Measurements from ENCODE around the gene SLC2A3.
"Not testable (repeated sequence)": the region's sequence is repeated elsewhere in the genome, so short reads cannot be mapped to it uniquely, and the experiment has no call there.

SLC2A3 gene

DNA sequence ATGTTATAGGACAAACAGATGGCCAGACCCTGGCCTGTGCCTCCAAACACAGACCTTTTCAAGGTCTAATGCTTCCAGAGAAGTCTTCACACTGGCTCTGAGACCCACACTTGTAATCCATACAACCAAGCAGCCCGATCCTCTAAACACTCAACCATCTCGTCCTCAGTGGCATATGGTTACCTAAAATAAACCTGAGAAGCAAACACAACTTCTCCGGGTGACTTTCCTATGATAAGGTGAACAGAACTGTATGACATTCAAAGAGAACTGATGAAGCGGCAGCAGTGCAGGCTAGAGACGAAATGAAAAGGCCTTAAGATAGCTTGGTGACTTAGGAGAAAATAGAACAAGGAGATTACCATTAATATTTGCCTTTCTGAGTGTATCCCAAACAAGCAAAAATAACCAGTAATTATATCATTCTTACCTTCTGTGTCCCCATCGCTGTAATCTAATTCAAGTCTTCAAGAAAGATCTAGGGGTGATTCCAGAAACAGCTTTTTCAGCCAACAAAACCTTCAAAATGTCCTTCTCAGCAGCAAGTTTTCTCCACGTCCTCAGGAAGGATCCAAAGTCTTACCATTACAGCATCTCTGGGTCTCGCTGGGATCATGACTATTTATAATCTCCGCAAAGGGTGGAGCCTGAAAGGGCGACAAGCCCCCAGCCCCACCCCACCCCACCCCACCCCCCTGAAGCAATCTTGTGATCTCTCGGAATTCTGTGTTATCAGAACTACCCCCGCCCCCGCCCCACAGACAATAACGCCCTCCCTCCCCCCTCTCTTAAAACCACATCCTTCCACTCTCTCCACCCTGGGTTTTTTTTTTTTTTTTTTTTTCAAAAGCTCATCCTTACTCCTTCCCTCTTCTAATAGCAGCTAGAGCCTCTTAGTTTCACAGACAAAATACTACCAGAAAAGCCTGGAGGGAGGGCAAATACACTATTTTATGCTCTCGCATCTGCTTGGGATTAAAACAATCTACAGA is at the start of gene SLC2A3:
Gene SLC2A3 (minus strand): TSS at position 598 of the 992 bp plus-strand sequence. CDS start 153 bp downstream, at position 445.
- H3K4me3 Mint-ChIP-seq: no peak within 1 kb of the TSS
- H3K27ac Mint-ChIP-seq: no peak within 1 kb of the TSS
- DNase-seq (ENCODE audit: low spot score): peak; percentile 82
- H3K9me3 Mint-ChIP-seq: no peaks in the 10 kb centered on the region
- peaks cover 7% of the 10 kb centered on the region for H3K36me3 Mint-ChIP-seq (ENCODE audit: low read depth)
- peaks cover 17% of the 10 kb centered on the region for H3K4me1 Mint-ChIP-seq (ENCODE audit: low read depth)
- no peaks in the 10 kb centered on the region for H3K27me3 Mint-ChIP-seq (ENCODE audit: low read depth)

DNA sequence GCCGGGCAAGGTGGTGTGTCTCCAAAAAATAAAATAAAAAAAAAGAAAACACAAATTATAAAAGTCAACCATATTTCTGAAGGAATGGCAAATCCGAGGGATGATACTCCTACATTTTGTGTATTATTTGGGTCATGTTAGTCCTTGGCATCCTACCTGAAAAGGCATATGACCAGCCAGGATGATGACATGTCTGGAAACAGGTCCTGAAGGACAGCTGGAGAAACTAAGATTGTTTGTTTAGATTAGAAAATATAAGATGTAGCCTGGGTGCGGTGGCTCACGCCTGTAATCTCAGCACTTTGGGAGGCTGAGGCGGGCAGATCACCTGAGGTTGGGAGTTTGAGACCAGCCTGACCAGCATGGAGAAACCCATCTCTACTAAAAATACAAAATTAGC is 48.9 kb upstream of the SLC2A3 start:
- no peak overlapping the region for H3K27ac Mint-ChIP-seq
- H3K27me3 Mint-ChIP-seq (ENCODE audit: low read depth): no peaks in the 10 kb centered on the region
- H3K4me1 Mint-ChIP-seq (ENCODE audit: low read depth): peaks cover 29% of the 10 kb centered on the region
- no peak for DNase-seq (ENCODE audit: low spot score)
- no peaks in the 10 kb centered on the region for H3K36me3 Mint-ChIP-seq (ENCODE audit: low read depth)
- no peak overlapping the region for H3K4me3 Mint-ChIP-seq
- no peaks in the 10 kb centered on the region for H3K9me3 Mint-ChIP-seq

DNA sequence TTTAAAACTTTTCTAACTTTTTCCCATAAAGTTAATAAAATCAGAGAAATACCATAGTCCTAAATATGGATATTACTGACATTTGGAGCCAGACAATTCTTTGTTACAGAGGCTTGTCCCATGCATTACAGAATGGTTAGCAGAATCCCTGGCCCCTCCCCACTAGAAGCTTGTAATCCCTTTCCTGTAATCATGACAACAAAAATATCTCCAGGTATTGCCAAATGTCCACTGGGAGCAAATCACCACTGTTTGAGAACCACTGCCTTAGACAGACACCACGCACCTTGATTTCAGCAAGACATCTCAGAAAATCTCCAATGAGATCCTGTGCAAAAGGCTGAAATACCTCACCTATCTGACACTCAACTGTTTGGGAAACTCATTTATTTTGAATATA is 47.5 kb upstream of the SLC2A3 start:
- H3K9me3 Mint-ChIP-seq; DNase-seq (ENCODE audit: low spot score); H3K27ac Mint-ChIP-seq; H3K27me3 Mint-ChIP-seq (ENCODE audit: low read depth); H3K4me3 Mint-ChIP-seq; H3K36me3 Mint-ChIP-seq (ENCODE audit: low read depth): not testable (repeated sequence)
- peaks cover 22% of the 10 kb centered on the region for H3K4me1 Mint-ChIP-seq (ENCODE audit: low read depth)

DNA sequence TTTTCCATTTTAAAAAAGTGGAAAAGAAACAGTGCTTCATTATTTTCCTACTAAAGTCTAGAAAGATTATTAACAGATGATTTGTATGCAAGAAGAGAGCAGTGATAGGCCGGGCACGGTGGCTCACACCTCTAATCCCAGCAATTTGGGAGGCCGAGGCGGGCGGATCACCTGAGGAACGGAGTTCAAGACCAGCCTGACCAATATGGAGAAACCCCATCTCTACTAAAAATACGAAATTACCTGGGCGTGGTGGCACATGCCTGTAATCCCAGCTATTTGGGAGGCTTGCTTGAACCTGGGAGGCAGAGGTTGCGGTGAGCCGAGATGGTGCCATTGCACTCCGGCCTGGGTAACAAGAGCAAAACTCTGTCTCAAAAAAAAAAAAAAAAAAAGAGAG is 47.0 kb upstream of the SLC2A3 start:
- not testable (repeated sequence) for H3K9me3 Mint-ChIP-seq; H3K27me3 Mint-ChIP-seq (ENCODE audit: low read depth); H3K27ac Mint-ChIP-seq; DNase-seq (ENCODE audit: low spot score); H3K36me3 Mint-ChIP-seq (ENCODE audit: low read depth); H3K4me3 Mint-ChIP-seq
- H3K4me1 Mint-ChIP-seq (ENCODE audit: low read depth): peaks cover 23% of the 10 kb centered on the region

DNA sequence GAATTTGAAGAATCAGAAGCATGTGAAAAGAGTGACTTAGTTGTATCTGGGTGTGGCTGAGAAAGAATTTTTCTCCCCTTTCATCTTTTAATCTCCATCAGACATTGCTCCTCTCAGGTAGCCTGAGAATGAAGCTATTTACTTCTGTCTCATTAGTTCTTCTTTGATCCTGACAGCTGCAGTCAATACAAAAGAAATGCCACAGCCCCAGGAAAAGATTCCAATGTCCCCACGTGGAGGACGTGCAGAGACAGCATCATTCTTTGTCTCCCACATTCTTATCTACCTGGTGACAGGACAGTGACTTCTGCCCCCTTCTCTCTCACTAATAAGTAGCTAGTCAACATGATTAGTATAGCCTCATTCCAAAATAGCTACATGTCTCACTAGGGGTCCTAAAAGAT is 46.3 kb upstream of the SLC2A3 start:
- not testable (repeated sequence) for H3K27ac Mint-ChIP-seq
- peaks cover 19% of the 10 kb centered on the region for H3K4me1 Mint-ChIP-seq (ENCODE audit: low read depth)

DNA sequence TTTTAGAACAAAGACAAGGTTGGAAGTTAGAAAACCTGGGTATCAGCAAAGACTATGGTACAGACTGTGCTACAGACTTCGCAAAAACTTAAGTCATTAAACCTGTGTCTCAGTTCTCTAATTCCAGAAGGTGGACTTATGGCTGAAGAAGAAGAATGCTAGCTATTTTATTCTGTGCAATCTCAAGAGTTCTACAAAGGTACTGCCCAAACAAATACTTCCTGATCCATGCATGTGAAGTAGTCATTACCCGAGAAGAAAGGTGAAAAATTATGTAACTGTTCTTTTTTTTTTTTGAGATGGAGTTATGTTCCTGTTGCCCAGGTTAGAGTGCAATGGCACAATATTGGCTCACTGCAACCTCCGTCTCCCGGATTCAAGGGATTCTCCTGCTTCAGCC is 45.5 kb upstream of the SLC2A3 start:
- DNase-seq (ENCODE audit: low spot score): no peak
- Mint-ChIP-seq H3K27ac (no peak overlapping the region), H3K27me3 (ENCODE audit: low read depth) (no peaks in the 10 kb centered on the region), H3K36me3 (ENCODE audit: low read depth) (no peaks in the 10 kb centered on the region), H3K9me3 (no peaks in the 10 kb centered on the region), H3K4me1 (ENCODE audit: low read depth) (peaks cover 19% of the 10 kb centered on the region), H3K4me3 (no peak overlapping the region)

More for the DNA sequence above, 46.3 kb upstream of the SLC2A3 start:
- H3K9me3 Mint-ChIP-seq; DNase-seq (ENCODE audit: low spot score); H3K27me3 Mint-ChIP-seq (ENCODE audit: low read depth); H3K4me3 Mint-ChIP-seq; H3K36me3 Mint-ChIP-seq (ENCODE audit: low read depth): not testable (repeated sequence)

DNA sequence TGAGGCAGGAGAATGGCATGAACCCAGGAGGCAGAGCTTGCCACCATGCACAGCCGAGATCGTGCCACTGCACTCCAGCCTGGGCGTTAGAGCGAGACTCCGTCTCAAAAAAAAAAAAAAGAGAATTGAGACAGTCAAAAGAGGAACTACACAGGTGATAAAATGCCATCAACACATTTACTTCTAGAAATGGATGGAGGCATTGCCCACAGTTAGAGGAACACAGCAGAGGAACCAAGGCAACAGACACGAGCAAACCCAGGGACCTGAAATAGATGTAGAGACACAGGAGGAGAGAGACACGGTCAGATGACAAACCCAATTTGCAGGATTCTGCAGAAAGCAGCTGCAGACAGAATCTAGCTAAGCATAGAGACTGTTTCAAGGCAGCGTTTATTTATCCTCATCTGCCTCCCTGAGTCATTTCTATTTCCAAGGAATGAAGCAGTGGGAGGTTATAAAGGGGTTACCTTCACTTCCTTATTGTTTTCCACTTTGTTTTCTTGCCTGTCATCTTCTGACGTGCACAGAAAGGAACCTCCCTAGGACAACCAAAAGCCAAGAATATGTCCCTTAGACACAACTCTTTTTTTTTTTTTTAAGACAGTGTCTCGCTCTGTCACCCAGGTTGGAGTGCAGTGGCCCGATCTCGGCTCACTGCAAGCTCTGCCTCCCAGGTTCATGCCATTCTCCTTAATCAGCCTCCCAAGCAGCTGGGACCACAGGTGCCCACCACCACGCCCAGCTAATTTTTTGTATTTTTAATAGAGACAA is 41.6 kb upstream of the SLC2A3 start:
- H3K36me3 Mint-ChIP-seq (ENCODE audit: low read depth); H3K4me3 Mint-ChIP-seq; DNase-seq (ENCODE audit: low spot score); H3K9me3 Mint-ChIP-seq; H3K27me3 Mint-ChIP-seq (ENCODE audit: low read depth): not testable (repeated sequence)
- Mint-ChIP-seq H3K27ac (peak overlapping the region; percentile 20), H3K4me1 (ENCODE audit: low read depth) (peaks cover 22% of the 10 kb centered on the region)

DNA sequence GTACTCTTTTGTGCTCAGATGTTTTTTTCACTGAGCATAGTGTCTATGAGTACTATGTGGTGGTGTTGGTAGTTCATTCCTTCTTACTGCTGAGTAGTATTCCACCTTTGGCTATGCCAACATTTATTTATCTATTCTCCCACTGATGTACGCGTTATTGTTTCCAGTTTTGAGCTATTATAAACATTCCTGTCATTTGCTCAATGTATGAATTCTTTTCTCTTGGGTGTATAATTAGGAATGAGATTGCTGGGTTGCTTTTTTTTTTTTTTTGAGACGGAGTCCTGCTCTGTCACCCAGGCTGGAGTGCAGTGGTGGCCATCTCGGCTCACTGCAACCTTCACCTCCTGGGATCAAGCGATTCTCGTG is 37.5 kb upstream of the SLC2A3 start:
- peak overlapping the region; percentile 85 for H3K27ac Mint-ChIP-seq
- peaks cover 8% of the 10 kb centered on the region for H3K36me3 Mint-ChIP-seq (ENCODE audit: low read depth)
- no peaks in the 10 kb centered on the region for H3K9me3 Mint-ChIP-seq
- peaks cover 28% of the 10 kb centered on the region for H3K4me1 Mint-ChIP-seq (ENCODE audit: low read depth)
- peak overlapping the region; percentile 74 for H3K4me3 Mint-ChIP-seq
- DNase-seq (ENCODE audit: low spot score): no peak
- H3K27me3 Mint-ChIP-seq (ENCODE audit: low read depth): no peaks in the 10 kb centered on the region

DNA sequence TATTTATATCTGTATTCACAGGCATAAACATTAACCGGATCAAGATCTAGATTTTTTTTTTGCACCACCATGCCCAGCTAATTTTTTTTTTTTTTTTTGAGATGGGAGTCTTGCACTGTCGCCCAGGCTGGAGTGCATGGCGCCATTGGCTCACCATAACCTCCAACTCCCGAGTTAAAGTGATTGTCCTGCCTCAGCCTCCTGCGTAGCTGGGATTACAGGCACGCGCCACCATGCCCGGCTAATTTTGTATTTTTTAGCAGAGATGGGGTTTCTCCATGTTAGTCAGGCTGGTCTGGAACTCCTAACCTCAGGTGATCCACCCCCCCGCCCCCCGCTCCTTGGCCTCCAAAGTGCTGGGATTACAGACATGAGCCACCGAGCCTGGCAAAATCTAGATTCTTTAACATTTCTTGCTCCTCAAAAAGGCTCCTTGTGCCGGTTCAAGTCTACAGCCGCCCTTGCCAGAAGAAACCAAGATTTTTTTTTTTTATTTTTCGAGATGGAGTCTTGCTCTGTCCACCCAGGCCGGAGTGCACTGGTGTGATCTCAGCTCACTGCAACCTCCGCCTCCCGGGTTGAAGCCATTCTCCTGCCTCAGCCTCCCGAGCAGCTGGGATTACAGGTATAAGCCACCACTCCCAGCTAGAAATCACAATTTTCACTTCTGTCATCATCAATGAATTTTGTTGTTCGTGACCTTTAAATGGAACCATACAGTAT is 36.9 kb upstream of the SLC2A3 start:
- no peak for DNase-seq (ENCODE audit: low spot score)
- H3K4me3 Mint-ChIP-seq: peak overlapping the region; percentile 81
- no peaks in the 10 kb centered on the region for H3K9me3 Mint-ChIP-seq
- H3K27ac Mint-ChIP-seq: peak overlapping the region; percentile 85
- no peaks in the 10 kb centered on the region for H3K27me3 Mint-ChIP-seq (ENCODE audit: low read depth)
- peaks cover 29% of the 10 kb centered on the region for H3K4me1 Mint-ChIP-seq (ENCODE audit: low read depth)
- H3K36me3 Mint-ChIP-seq (ENCODE audit: low read depth): peaks cover 12% of the 10 kb centered on the region

DNA sequence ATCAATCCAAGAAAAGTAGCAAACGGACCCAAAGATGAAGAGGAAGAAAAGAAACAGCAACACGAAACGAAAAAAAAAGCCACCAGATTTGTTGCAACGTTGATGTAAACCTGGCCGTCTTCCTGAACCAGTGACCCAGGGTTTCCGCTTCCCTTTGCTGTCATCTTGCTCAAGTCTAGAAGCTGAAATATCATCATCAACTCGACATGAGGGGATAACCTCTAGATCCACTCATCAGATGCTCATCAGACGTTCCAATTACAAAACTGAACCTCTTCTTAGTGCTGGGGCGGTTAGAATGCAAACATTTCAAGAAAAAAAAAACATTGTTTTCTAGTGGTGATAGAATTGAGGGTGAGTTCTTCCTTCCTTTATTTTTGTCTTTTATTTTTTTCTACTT is 36.3 kb upstream of the SLC2A3 start:
- peaks cover 14% of the 10 kb centered on the region for H3K36me3 Mint-ChIP-seq (ENCODE audit: low read depth)
- peaks cover 31% of the 10 kb centered on the region for H3K4me1 Mint-ChIP-seq (ENCODE audit: low read depth)
- peak overlapping the region; percentile 81 for H3K4me3 Mint-ChIP-seq
- not testable (repeated sequence) for H3K27me3 Mint-ChIP-seq (ENCODE audit: low read depth); H3K9me3 Mint-ChIP-seq; DNase-seq (ENCODE audit: low spot score)
- H3K27ac Mint-ChIP-seq: peak overlapping the region; percentile 85

DNA sequence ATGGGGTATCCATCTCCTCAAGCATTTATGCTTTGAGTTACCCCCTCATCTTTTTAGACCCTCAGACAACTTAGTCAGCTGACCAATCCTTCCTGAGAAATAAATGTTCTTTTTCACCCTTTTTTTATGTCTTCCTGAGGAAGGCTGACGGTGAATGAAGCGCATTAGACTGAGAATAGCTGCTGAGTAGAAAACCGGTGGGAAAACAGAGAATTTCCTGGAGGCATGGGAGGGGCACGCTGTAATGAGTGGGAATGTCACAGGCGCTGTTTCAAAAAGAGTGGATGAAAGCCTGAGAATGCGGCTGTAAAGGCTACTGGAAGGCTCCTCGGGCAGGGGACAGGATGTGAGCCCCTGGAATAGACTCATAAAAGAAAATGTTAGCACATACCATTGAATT is 35.8 kb upstream of the SLC2A3 start:
- DNase-seq (ENCODE audit: low spot score); H3K9me3 Mint-ChIP-seq; H3K27me3 Mint-ChIP-seq (ENCODE audit: low read depth): not testable (repeated sequence)
- Mint-ChIP-seq H3K27ac (peak overlapping the region; percentile 99), H3K4me3 (peak overlapping the region; percentile 83), H3K4me1 (ENCODE audit: low read depth) (peaks cover 31% of the 10 kb centered on the region), H3K36me3 (ENCODE audit: low read depth) (peaks cover 17% of the 10 kb centered on the region)

DNA sequence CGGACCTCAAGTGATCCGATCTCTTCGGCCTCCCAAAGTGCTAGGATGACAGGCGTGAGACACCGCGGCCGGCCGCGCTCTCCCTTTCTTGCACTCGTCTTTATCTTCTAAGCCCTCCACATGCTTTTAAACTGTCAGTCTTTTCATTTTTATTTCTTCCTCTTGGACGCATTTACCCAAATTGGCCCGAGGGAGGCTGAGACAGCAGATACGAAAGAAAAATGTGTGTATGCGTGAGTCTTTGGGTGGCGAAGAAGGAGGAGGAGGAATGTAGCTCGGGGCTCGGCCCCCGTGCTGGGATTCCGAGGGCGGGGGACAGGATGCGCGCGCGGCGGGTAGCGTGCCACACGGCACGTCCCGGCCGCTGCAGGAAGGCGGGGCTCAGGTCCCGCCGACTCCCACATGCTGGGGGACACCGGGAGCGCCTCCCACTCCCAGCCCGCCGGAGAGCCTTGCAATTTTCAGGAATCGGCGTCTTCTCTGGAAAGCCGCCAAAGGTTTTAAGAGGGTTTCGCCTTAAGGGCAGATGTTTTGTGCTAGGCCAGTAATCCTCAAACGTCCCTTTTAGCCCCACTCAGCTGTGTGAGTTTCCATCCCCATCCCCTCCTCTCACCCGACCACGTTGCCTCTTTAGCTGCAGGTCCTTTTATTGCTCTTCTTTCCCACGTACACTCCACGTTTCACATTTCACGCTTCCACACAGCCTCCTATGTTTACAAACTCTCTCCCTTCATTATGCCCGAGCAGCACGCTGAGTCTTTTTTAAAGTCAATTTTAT is 34.7 kb upstream of the SLC2A3 start:
- Mint-ChIP-seq H3K36me3 (ENCODE audit: low read depth) (peaks cover 23% of the 10 kb centered on the region), H3K9me3 (no peaks in the 10 kb centered on the region), H3K4me3 (peak overlapping the region; percentile 83), H3K27ac (peak overlapping the region; percentile 99), H3K4me1 (ENCODE audit: low read depth) (peaks cover 33% of the 10 kb centered on the region), H3K27me3 (ENCODE audit: low read depth) (no peaks in the 10 kb centered on the region)
- DNase-seq (ENCODE audit: low spot score): peak; percentile 89

DNA sequence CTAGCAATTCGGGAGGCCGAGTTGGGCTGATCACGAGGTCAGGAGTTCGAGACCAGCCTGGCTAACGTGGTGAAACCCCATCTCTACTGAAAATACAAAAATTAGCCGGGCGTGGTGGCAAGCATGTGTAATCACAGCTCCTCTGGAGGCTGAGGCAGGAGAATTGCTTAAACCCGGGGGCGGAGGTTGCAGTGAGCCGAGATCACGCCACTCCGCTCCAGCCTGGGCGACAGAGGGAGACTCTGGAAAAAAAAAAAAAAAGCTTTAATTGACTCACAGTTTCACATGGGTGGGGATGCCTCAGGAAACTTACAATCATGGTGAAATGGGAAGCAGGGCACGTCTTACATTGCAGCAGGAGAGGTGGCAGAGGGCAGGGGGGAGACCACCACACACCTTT is 30.6 kb upstream of the SLC2A3 start:
- peaks cover 46% of the 10 kb centered on the region for H3K4me1 Mint-ChIP-seq (ENCODE audit: low read depth)
- H3K27me3 Mint-ChIP-seq (ENCODE audit: low read depth): no peaks in the 10 kb centered on the region
- no peaks in the 10 kb centered on the region for H3K9me3 Mint-ChIP-seq
- no peak for DNase-seq (ENCODE audit: low spot score)
- peak overlapping the region; percentile 71 for H3K27ac Mint-ChIP-seq
- H3K4me3 Mint-ChIP-seq: peak overlapping the region; percentile 55
- peaks cover 47% of the 10 kb centered on the region for H3K36me3 Mint-ChIP-seq (ENCODE audit: low read depth)

Measured in T-helper 2 cell treated with Interferon-gamma antibody and Interleukin-4, amounts not matched to agents 5 μg/mL and 100 μg/mL, for 36 hours (primary cell).